A673 (cell line): ENCODE measurements around the gene ZNRF4.

Experiments
- EZH2 ChIP-seq: fragments of 200-600 bp; sonication (generic); IDR thresholded peaks from 2 replicates; pipeline ENCODE4 v1.6.1; 2017; ENCODE audit warnings: borderline replicate concordance, low read depth, mild to moderate bottlenecking, mixed read lengths, antibody characterized with exemption, low read length; ENCODE audit not compliant: poor library complexity, severe bottlenecking
- TF ChIP-seq, protein P1 (sequence below): fragments of 300-800, 200-600 bp; sonication (generic); conservative IDR thresholded peaks from 2 replicates; pipeline ENCODE4 v1.5.1; 2017; ENCODE audit warnings: low read depth, mild to moderate bottlenecking, antibody characterized with exemption, low read length, moderate library complexity, mixed read lengths

DNA sequence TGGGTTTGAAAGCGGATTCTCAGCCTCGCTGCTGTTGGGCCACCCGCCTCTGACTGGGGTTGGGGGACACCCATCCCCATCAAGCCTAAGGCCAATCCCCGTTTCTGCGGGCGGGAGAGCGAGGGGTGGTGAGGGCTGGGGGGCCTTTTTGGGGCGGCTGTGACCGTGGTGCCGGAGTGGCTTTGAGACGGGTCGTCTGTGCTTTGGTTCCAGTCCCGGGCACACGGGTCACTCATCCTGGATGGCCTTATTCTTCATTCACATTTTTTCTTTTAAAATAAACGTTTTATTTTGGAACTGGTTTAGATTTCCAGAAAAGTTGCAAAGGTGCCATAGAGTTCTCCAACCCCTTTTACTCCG lies 1.6 kb downstream of the ZNRF4 start:
- TF ChIP-seq, protein P1, sequence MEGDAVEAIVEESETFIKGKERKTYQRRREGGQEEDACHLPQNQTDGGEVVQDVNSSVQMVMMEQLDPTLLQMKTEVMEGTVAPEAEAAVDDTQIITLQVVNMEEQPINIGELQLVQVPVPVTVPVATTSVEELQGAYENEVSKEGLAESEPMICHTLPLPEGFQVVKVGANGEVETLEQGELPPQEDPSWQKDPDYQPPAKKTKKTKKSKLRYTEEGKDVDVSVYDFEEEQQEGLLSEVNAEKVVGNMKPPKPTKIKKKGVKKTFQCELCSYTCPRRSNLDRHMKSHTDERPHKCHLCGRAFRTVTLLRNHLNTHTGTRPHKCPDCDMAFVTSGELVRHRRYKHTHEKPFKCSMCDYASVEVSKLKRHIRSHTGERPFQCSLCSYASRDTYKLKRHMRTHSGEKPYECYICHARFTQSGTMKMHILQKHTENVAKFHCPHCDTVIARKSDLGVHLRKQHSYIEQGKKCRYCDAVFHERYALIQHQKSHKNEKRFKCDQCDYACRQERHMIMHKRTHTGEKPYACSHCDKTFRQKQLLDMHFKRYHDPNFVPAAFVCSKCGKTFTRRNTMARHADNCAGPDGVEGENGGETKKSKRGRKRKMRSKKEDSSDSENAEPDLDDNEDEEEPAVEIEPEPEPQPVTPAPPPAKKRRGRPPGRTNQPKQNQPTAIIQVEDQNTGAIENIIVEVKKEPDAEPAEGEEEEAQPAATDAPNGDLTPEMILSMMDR: no peak
- TF ChIP-seq EZH2: no peak
